HEK293T (cell line): ENCODE data around the gene RBMY1A1.
"Not testable (repeated sequence)": the region's sequence is repeated elsewhere in the genome, so short reads cannot be mapped to it uniquely, and the experiment has no call there.

Experiments
- FOXK2 ChIP-seq: fragments of 450-650 bp; IDR thresholded peaks from 2 replicates; pipeline ENCODE4 v1.6.1; 2016; ENCODE audit warnings: mild to moderate bottlenecking
- HDGF ChIP-seq: fragments of 450-650 bp; IDR thresholded peaks from 2 replicates; pipeline ENCODE4 v1.6.1; 2017; ENCODE audit warnings: antibody characterized with exemption, borderline replicate concordance

GRCh38 chrY:21534579-21534978 is at the start of gene RBMY1A1:
- TF ChIP-seq FOXK2, HDGF: not testable (repeated sequence)
